ENCODE results near the gene SYS1. TPM values are rescaled to one million over a fixed set of nuclear protein-coding genes. Genes with fewer than 3 reads are reported as not detected.

The SYS1 gene
- total RNA-seq, 1 experiment from 2014 or later, result 38.8 TPM

- POLR2A ChIA-PET (ENCODE audit: unreplicated experiment), result interaction anchor here (0.6 to 1.1 kb wide), 3 partner anchors 10 to 526 kb away, joined by 3 to 17 read pairs (median 3); partner anchors contain the start of gene PIGT
- BruUV-seq (replicated peaks), result no TSS peak
- H3K79me2 ChIP-seq (ENCODE audit: low read depth), result peaks cover 17% of the 10 kb centered on the region
- CTCF ChIA-PET, result interaction anchor here (0.6 to 2.1 kb wide), 5 partner anchors 9 to 363 kb away, joined by 3 to 7 read pairs (median 5); partner anchors contain the start of genes PIGT and WFDC2
- TF ChIP-seq EZH2 (IDR thresholded peaks at IDR 0.05; ENCODE audit: low read depth) (no peak), CTCF (conservative IDR thresholded peaks at IDR 0.05) (no peak)
- peak overlapping the region; percentile 96 for H3K4me3 ChIP-seq
- H2AFZ ChIP-seq, result peak overlapping the region; percentile 89
- H3F3A ChIP-seq (ENCODE audit: insufficient read depth, low read depth), result peaks cover 34% of the 10 kb centered on the region
- intact Hi-C loops (cut with micrococcal nuclease; ENCODE audit: unreplicated experiment), result loop anchor here (1.0 kb wide), 1 partner anchor 43 kb away; the partner anchor contains the start of gene SYS1
- H3K36me3 ChIP-seq (ENCODE audit: low read depth), result 0 out of 2 replicates have a peak, but pooled peaks cover 20% of the 10 kb centered on the region
- peak overlapping the region; percentile 84 for H3K4me2 ChIP-seq
- H3K9me3 ChIP-seq (ENCODE audit: insufficient read depth, low read depth), result peaks cover 6% of the 10 kb centered on the region; the same call in 1 of the 2 replicates
- peak overlapping the region; percentile 63 for H3K27ac ChIP-seq
- H3K4me1 ChIP-seq (replicated peaks; ENCODE audit: insufficient read depth), result peaks cover 16% of the 10 kb centered on the region
- H3K27me3 ChIP-seq (ENCODE audit: insufficient read depth, low read depth), result no peaks in the 10 kb centered on the region
- no peaks in the 10 kb centered on the region for H4K20me1 ChIP-seq (ENCODE audit: insufficient read depth)
- peak; percentile 52 to 68 for DNase-seq
- H3K9me2 ChIP-seq (ENCODE audit: insufficient read depth), result no peaks in the 10 kb centered on the region
Measured at GRCh38 chr20:45406260-45407066, 43.5 kb downstream of the SYS1 start.

DNA sequence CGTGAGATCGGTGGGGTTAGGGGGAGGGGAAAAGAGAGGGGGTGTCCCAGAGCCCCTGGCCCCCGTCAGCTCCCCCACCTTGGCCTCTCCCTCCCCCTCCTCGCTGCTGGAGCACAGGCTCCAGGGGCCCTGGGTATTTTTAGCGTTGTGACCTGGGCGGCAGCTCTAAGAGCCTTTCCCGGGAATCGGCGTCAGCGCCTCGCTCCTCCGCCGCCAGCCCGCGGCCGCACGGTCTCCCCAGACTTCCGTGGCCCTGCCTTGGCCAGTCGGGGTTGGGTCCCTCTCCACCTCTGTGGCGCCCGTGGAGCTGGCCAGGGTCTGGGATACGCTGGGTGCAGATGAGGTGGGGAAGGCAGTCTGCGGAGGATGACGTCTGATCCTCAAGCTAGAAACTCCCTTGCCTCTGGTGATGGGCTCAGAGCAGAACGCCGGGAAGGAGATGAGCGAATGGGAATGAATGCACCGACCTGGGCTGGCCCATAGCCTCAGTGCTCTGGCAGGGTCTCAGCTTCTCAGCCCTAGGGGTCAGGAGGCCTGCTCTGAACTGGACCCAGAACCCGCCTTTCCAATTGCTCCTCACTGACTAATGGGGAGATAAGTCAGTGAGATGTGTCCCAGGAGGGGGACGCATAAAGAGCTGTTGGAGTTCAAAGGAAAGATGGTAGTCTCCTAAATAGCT is 44.2 kb downstream of the SYS1 start:
- Histone ChIP-seq H3F3A (ENCODE audit: insufficient read depth, low read depth) (peaks cover 41% of the 10 kb centered on the region), H4K20me1 (ENCODE audit: insufficient read depth) (no peaks in the 10 kb centered on the region), H3K9me3 (ENCODE audit: insufficient read depth, low read depth) (no peaks in the 10 kb centered on the region), H3K4me2 (peak overlapping the region; percentile 84), H3K4me1 (replicated peaks; ENCODE audit: insufficient read depth) (peaks cover 16% of the 10 kb centered on the region), H3K4me3 (peak overlapping the region; percentile 96), H3K36me3 (ENCODE audit: low read depth) (0 out of 2 replicates have a peak, but pooled peaks cover 20% of the 10 kb centered on the region), H3K79me2 (ENCODE audit: low read depth) (peaks cover 17% of the 10 kb centered on the region), H2AFZ (peak overlapping the region; percentile 89), H3K9me2 (ENCODE audit: insufficient read depth) (no peaks in the 10 kb centered on the region), H3K27me3 (ENCODE audit: insufficient read depth, low read depth) (no peaks in the 10 kb centered on the region), H3K27ac (peak overlapping the region; percentile 63)
- TSS peak; percentile 41 for BruUV-seq (replicated peaks)
- intact Hi-C loops (cut with micrococcal nuclease; ENCODE audit: unreplicated experiment), result no loop called here
- TF ChIP-seq EZH2 (IDR thresholded peaks at IDR 0.05; ENCODE audit: low read depth) (no peak), CTCF (conservative IDR thresholded peaks at IDR 0.05) (no peak)
- POLR2A ChIA-PET (ENCODE audit: unreplicated experiment), result interaction anchor here (0.6 to 1.1 kb wide), 5 partner anchors 9 to 525 kb away, joined by 3 to 7 read pairs (median 3); partner anchors contain the start of gene PIGT
- CTCF ChIA-PET, result interaction anchor here (0.6 to 2.1 kb wide), 4 partner anchors 9 to 364 kb away, joined by 3 to 7 read pairs (median 6); partner anchors contain the start of gene PIGT
- DNase-seq, result peak; percentile 34 to 35
